Measurements from ENCODE around the gene SLC25A21.

DNA sequence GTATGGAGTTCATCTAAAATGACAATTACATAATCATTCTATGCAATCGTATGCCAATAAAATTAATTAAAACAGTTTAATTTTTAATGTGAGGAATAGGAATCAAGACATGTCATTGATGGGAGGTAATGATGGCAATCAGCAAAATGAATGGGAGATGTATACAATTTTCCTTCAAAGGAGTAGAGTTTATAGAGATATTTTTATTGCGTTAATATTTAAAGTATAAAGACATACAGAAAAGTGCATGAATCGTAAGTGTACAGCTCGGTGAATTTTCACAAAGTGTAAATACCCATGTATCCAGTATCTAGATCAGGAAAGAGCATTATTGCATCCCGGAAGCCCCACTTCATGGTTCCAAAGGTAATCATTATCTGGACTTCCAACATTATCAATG, 26.5 kb upstream of the SLC25A21 start:
- TF ChIP-seq, protein P1, sequence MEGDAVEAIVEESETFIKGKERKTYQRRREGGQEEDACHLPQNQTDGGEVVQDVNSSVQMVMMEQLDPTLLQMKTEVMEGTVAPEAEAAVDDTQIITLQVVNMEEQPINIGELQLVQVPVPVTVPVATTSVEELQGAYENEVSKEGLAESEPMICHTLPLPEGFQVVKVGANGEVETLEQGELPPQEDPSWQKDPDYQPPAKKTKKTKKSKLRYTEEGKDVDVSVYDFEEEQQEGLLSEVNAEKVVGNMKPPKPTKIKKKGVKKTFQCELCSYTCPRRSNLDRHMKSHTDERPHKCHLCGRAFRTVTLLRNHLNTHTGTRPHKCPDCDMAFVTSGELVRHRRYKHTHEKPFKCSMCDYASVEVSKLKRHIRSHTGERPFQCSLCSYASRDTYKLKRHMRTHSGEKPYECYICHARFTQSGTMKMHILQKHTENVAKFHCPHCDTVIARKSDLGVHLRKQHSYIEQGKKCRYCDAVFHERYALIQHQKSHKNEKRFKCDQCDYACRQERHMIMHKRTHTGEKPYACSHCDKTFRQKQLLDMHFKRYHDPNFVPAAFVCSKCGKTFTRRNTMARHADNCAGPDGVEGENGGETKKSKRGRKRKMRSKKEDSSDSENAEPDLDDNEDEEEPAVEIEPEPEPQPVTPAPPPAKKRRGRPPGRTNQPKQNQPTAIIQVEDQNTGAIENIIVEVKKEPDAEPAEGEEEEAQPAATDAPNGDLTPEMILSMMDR (IDR thresholded peaks at IDR 0.05): no peak
- no peak for TF ChIP-seq EZH2phosphoT487 (IDR thresholded peaks at IDR 0.05)
